ENCODE results near the gene PRDM16.

GRCh38 chr1:3119061-3119460 lies 50.1 kb downstream of the PRDM16 start:
- TF ChIP-seq SUZ12 (IDR thresholded peaks at IDR 0.05; ENCODE audit: low read length) = no peak
- no peak for TF ChIP-seq POLR2AphosphoS5 (IDR thresholded peaks at IDR 0.05; ENCODE audit: low read depth, low read length)
- TF ChIP-seq SIX5 (IDR thresholded peaks at IDR 0.05; ENCODE audit: low read depth, low read length) = no peak
- no peak for TF ChIP-seq CTCF (IDR thresholded peaks at IDR 0.05; ENCODE audit: control extremely low read depth in 1 of 3, insufficient read depth in 1 of 3, low read depth in 1 of 3, low read length in 3 of 3)
- TF ChIP-seq RXRA (IDR thresholded peaks at IDR 0.05; ENCODE audit: insufficient read depth, low read depth, low read length) = no peak
- no peak for TF ChIP-seq POLR2A (IDR thresholded peaks at IDR 0.05; ENCODE audit: control extremely low read depth in 1 of 2, low read depth in 2 of 2, low read length in 2 of 2)
- no peak for TF ChIP-seq HDAC6 (IDR thresholded peaks at IDR 0.05; ENCODE audit: low read depth, low read length)
- TF ChIP-seq RFX5 (IDR thresholded peaks at IDR 0.05; ENCODE audit: borderline replicate concordance, low read depth, low read length) = no peak
- TF ChIP-seq SIN3A (conservative IDR thresholded peaks at IDR 0.05 in 1 of 2, IDR thresholded peaks at IDR 0.05 in 1 of 2; ENCODE audit: low read depth in 1 of 2, low read length in 2 of 2) = no peak
- TF ChIP-seq CREB1 (IDR thresholded peaks at IDR 0.05) = no peak
- no peak for TF ChIP-seq SAP30 (IDR thresholded peaks at IDR 0.05; ENCODE audit: insufficient read depth, insufficient replicate concordance, low read length)

Data from H1 (cell line).